WTC11 (cell line): ENCODE measurements around the gene LARGE1. TPM values are rescaled to one million over a fixed set of nuclear protein-coding genes. Genes with fewer than 3 reads are reported as not detected.

Experiments
- ATAC-seq: fragments of 200-7000 bp; cut with Tn5 transposase; 2 replicates; pipeline ENCODE4 v1.10.0; 2021; ENCODE audit warnings: mild to moderate bottlenecking, moderate library complexity
- CTCF ChIA-PET: fragments of 300-600 bp; sonication (Branson Sonifier 250); formaldehyde crosslinking; loops from one replicate; lab custom pipeline; 2021; ENCODE audit warnings: antibody characterized with exemption; lab: Charles Lee
- POLR2A ChIA-PET: fragments of 350-600 bp; sonication (Branson Sonifier 250); formaldehyde crosslinking; loops from one replicate; lab custom pipeline; 2021; ENCODE audit warnings: antibody characterized with exemption; lab: Charles Lee
- DNase-seq: peaks from one replicate; pipeline ENCODE4 v3.0.0; 2021; ENCODE audit warnings: low spot score
- H3K27ac Mint-ChIP-seq: 2 replicates; pipeline ENCODE4 v1.8.0; 2021; ENCODE audit warnings: mixed read lengths
- H3K27me3 Mint-ChIP-seq: 2 replicates; pipeline ENCODE4 v1.8.0; 2021; ENCODE audit warnings: low read depth, mild to moderate bottlenecking, moderate library complexity, mixed read lengths
- H3K36me3 Mint-ChIP-seq: 2 replicates; pipeline ENCODE4 v1.8.0; 2021; ENCODE audit warnings: mixed read lengths
- H3K4me1 Mint-ChIP-seq: 2 replicates; pipeline ENCODE4 v1.8.0; 2022; ENCODE audit warnings: mixed read lengths
- H3K4me3 Mint-ChIP-seq: 2 replicates; pipeline ENCODE4 v1.8.0; 2021; ENCODE audit warnings: mild to moderate bottlenecking, moderate library complexity, mixed read lengths
- H3K9me3 Mint-ChIP-seq: 2 replicates; pipeline ENCODE4 v1.8.0; 2021; ENCODE audit warnings: mixed read lengths
- AFF4 ChIP-seq: sonication (generic); formaldehyde crosslinking; IDR thresholded peaks from 2 replicates; pipeline ENCODE4 v1.8.1; 2023; ENCODE audit warnings: mild to moderate bottlenecking, missing genetic modification reagents, borderline replicate concordance
- E2F1 ChIP-seq: sonication (generic); formaldehyde crosslinking; IDR thresholded peaks from 2 replicates; pipeline ENCODE4 v1.8.0; 2022; ENCODE audit warnings: mild to moderate bottlenecking, missing genetic modification reagents
- ELF4 ChIP-seq: sonication (generic); formaldehyde crosslinking; IDR thresholded peaks from 2 replicates; pipeline ENCODE4 v1.8.1; 2022; ENCODE audit warnings: low read depth, mild to moderate bottlenecking, moderate library complexity, missing genetic modification reagents
- ERG ChIP-seq: fragments of 250-450 bp; sonication (Bioruptor Pico); IDR thresholded peaks from 2 replicates; pipeline ENCODE4 v1.8.0; 2021; ENCODE audit warnings: mild to moderate bottlenecking
- IRF1 ChIP-seq: sonication (generic); formaldehyde crosslinking; IDR thresholded peaks from 2 replicates; pipeline ENCODE4 v1.8.0; 2023; ENCODE audit warnings: missing genetic modification reagents
- MAX ChIP-seq: sonication (generic); formaldehyde crosslinking; IDR thresholded peaks from 2 replicates; pipeline ENCODE4 v1.8.0; 2022; ENCODE audit warnings: mild to moderate bottlenecking, missing genetic modification reagents
- NFATC4 ChIP-seq: fragments of 250-450 bp; sonication (Bioruptor Pico); IDR thresholded peaks from 2 replicates; pipeline ENCODE4 v1.9.0; 2021; ENCODE audit warnings: mild to moderate bottlenecking
- NR3C1 ChIP-seq: sonication (generic); formaldehyde crosslinking; conservative IDR thresholded peaks from 2 replicates; pipeline ENCODE4 v1.8.1; 2023; ENCODE audit warnings: low read depth, mild to moderate bottlenecking, missing genetic modification reagents
- RORB ChIP-seq: fragments of 250-450 bp; sonication (Bioruptor Pico); IDR thresholded peaks from 2 replicates; pipeline ENCODE4 v1.9.0; 2021; ENCODE audit warnings: mild to moderate bottlenecking
- TP53 ChIP-seq: sonication (generic); formaldehyde crosslinking; IDR thresholded peaks from 2 replicates; pipeline ENCODE4 v1.8.1; 2023; ENCODE audit warnings: mild to moderate bottlenecking, missing genetic modification reagents
- ZNF121 ChIP-seq: sonication (generic); formaldehyde crosslinking; IDR thresholded peaks from 2 replicates; pipeline ENCODE4 v1.8.0; 2023; ENCODE audit warnings: missing genetic modification reagents
- ZNF671 ChIP-seq: fragments of 250-450 bp; sonication (Bioruptor Pico); IDR thresholded peaks from 2 replicates; pipeline ENCODE4 v1.8.0; 2021; ENCODE audit warnings: mild to moderate bottlenecking
- total RNA-seq: library from RNA; stranded (reverse); gene quantifications from 3 replicates; pipeline ENCODE4 v1.2.3, GENCODE V29; 2021
- TF ChIP-seq, protein P1 (sequence below): fragments of 200-600 bp; IDR thresholded peaks from 2 replicates; pipeline ENCODE4 v1.8.0; 2022; ENCODE audit warnings: antibody characterized with exemption
- TF ChIP-seq, protein P2 (sequence below): sonication (generic); formaldehyde crosslinking; IDR thresholded peaks from 2 replicates; pipeline ENCODE4 v1.8.0; 2023; ENCODE audit warnings: mild to moderate bottlenecking, missing genetic modification reagents
- TF ChIP-seq, protein P3 (sequence below): fragments of 250-450 bp; sonication (Bioruptor Pico); IDR thresholded peaks from 2 replicates; pipeline ENCODE4 v2.1.2; 2022; ENCODE audit warnings: mild to moderate bottlenecking, moderate library complexity

The LARGE1 gene
- total RNA-seq, 1 experiment from 2014 or later = 72.6 TPM

DNA sequence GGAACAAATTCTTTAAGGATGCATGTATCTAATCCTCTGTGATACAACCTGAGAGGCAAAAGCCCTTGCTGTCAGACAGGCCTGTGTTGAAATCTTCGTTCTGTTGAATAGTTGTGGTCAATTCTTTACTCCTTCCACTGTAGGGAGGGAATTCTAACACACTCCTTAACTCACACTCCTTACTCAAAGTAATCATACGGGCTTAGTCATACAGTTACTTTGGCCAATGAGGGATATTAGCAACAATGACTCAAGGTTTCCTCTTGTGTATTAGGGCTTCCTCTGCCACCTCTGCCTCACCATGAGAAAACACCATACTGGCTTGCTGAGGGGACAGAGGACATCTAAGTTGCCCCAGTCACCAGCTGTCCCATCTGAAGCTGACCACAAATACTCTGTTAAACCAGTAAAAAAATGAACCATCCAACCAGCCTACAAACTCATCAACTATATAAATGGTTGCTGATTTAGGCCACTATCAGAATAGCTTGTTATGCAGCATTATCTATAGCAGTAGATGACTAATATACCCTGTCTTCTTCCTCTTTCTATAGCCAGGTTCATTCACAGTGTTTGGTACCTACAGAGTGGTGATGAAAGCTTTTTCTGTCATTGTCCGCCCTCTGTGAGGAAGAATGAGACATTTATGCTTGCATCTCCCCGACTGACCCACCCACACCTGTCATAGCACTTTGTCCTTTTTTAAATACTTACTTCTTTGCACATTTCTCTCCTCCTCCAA lies 539.3 kb downstream of the LARGE1 start (continued):
- TF ChIP-seq AFF4 (CRISPR knock-in tag) = no peak
- TF ChIP-seq, protein P1, sequence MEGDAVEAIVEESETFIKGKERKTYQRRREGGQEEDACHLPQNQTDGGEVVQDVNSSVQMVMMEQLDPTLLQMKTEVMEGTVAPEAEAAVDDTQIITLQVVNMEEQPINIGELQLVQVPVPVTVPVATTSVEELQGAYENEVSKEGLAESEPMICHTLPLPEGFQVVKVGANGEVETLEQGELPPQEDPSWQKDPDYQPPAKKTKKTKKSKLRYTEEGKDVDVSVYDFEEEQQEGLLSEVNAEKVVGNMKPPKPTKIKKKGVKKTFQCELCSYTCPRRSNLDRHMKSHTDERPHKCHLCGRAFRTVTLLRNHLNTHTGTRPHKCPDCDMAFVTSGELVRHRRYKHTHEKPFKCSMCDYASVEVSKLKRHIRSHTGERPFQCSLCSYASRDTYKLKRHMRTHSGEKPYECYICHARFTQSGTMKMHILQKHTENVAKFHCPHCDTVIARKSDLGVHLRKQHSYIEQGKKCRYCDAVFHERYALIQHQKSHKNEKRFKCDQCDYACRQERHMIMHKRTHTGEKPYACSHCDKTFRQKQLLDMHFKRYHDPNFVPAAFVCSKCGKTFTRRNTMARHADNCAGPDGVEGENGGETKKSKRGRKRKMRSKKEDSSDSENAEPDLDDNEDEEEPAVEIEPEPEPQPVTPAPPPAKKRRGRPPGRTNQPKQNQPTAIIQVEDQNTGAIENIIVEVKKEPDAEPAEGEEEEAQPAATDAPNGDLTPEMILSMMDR = no peak
- no peak for TF ChIP-seq E2F1
- TF ChIP-seq ERG (CRISPR knock-in tag) = no peak
- no peak for TF ChIP-seq NR3C1
- no peak for TF ChIP-seq NFATC4

DNA sequence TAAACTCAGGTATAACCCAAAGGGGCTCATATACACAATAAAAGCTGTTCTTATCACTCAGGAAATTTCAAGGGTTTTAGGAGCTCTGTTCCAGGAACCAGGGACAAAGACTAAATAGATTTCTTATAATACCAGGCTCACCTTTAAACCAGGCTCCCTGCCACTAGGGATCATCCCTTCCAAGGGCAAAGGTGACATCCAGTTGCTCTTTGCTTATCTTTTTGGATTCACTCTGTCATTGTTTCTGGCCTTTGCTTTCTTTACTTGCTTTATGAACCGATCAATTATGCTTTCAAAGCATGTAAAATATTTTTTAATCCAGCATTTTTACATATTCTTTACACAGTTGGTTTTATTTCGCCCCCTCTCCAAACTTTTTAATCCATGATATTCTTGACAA lies 540.4 kb downstream of the LARGE1 start:
- Mint-ChIP-seq H3K36me3 (peaks cover 61% of the 10 kb centered on the region), H3K9me3 (peaks cover 37% of the 10 kb centered on the region), H3K27me3 (no peaks in the 10 kb centered on the region), H3K4me1 (no peaks in the 10 kb centered on the region), H3K27ac (no peak overlapping the region), H3K4me3 (no peak overlapping the region)
- no peak for DNase-seq
- TF ChIP-seq ELF4 (CRISPR knock-in tag) (no peak), MAX (CRISPR knock-in tag) (no peak), TP53 (CRISPR knock-in tag) (no peak), ZNF121 (CRISPR knock-in tag) (no peak), IRF1 (CRISPR knock-in tag) (no peak), RORB (no peak)
- POLR2A ChIA-PET = no interaction called here
- CTCF ChIA-PET = no interaction called here
- no peak for ATAC-seq

GRCh38 chr22:33372875-33373274 lies 547.4 kb downstream of the LARGE1 start:
- Mint-ChIP-seq H3K36me3 (peaks cover 46% of the 10 kb centered on the region), H3K4me1 (no peaks in the 10 kb centered on the region), H3K27ac (no peak overlapping the region), H3K4me3 (no peak overlapping the region), H3K27me3 (peaks cover 4% of the 10 kb centered on the region; the same call in 1 of the 2 replicates), H3K9me3 (peaks cover 43% of the 10 kb centered on the region)
- DNase-seq (no peak), ATAC-seq (no peak)
- ChIA-PET POLR2A (no interaction called here), CTCF (no interaction called here)
- TF ChIP-seq, protein P2, sequence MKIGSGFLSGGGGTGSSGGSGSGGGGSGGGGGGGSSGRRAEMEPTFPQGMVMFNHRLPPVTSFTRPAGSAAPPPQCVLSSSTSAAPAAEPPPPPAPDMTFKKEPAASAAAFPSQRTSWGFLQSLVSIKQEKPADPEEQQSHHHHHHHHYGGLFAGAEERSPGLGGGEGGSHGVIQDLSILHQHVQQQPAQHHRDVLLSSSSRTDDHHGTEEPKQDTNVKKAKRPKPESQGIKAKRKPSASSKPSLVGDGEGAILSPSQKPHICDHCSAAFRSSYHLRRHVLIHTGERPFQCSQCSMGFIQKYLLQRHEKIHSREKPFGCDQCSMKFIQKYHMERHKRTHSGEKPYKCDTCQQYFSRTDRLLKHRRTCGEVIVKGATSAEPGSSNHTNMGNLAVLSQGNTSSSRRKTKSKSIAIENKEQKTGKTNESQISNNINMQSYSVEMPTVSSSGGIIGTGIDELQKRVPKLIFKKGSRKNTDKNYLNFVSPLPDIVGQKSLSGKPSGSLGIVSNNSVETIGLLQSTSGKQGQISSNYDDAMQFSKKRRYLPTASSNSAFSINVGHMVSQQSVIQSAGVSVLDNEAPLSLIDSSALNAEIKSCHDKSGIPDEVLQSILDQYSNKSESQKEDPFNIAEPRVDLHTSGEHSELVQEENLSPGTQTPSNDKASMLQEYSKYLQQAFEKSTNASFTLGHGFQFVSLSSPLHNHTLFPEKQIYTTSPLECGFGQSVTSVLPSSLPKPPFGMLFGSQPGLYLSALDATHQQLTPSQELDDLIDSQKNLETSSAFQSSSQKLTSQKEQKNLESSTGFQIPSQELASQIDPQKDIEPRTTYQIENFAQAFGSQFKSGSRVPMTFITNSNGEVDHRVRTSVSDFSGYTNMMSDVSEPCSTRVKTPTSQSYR (CRISPR knock-in tag) = no peak
- TF ChIP-seq ZNF671 (CRISPR knock-in tag) = no peak
- TF ChIP-seq, protein P3, sequence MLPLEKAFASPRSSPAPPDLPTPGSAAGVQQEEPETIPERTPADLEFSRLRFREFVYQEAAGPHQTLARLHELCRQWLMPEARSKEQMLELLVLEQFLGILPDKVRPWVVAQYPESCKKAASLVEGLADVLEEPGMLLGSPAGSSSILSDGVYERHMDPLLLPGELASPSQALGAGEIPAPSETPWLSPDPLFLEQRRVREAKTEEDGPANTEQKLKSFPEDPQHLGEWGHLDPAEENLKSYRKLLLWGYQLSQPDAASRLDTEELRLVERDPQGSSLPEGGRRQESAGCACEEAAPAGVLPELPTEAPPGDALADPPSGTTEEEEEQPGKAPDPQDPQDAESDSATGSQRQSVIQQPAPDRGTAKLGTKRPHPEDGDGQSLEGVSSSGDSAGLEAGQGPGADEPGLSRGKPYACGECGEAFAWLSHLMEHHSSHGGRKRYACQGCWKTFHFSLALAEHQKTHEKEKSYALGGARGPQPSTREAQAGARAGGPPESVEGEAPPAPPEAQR (CRISPR knock-in tag) = no peak
- no peak for TF ChIP-seq AFF4 (CRISPR knock-in tag)
